CD4-positive, alpha-beta memory T cell (primary cell): ENCODE results near the gene IL7R. TPM values are rescaled to one million over a fixed set of nuclear protein-coding genes. Genes with fewer than 3 reads are reported as not detected.
"Not testable (repeated sequence)": the region's sequence is repeated elsewhere in the genome, so short reads cannot be mapped to it uniquely, and the experiment has no call there.

ENCODE experiments used
- CTCF ChIA-PET: fragments of 350-600 bp; sonication (Branson Sonifier 250); formaldehyde crosslinking; loops from one replicate; lab custom pipeline; 2021; ENCODE audit warnings: inconsistent platforms; ENCODE audit not compliant: partially characterized antibody; lab: Charles Lee
- POLR2A ChIA-PET: fragments of 350-600 bp; sonication (Branson Sonifier 250); formaldehyde crosslinking; loops from one replicate; lab custom pipeline; 2021; ENCODE audit not compliant: partially characterized antibody; lab: Charles Lee
- DNase-seq, 5 donors: peaks; one replicate each; pipeline versions ENCODE4 v3.0.0 to v3.0.0-alpha.2; 2020 to 2022; ENCODE audit warnings: mixed read lengths in 1 of 5
- H3K27ac ChIP-seq: one replicate; pipeline ENCODE4 v1.7.0; 2013; ENCODE audit warnings: low read depth, low read length
- H3K27me3 ChIP-seq: 2 replicates; pipeline ENCODE4 v1.7.0; 2013; ENCODE audit warnings: mild to moderate bottlenecking, low read length, moderate library complexity; ENCODE audit not compliant: insufficient read depth
- H3K36me3 ChIP-seq: 2 replicates; pipeline ENCODE4 v1.7.0; 2013; ENCODE audit warnings: mild to moderate bottlenecking, low read length, moderate library complexity; ENCODE audit not compliant: insufficient read depth
- H3K4me1 ChIP-seq: 2 replicates; pipeline ENCODE4 v1.7.0; 2013; ENCODE audit warnings: mild to moderate bottlenecking, low read length, moderate library complexity; ENCODE audit not compliant: insufficient read depth
- H3K4me3 ChIP-seq, 2 donors: one replicate each; pipeline ENCODE4 v1.7.0; 2013; ENCODE audit warnings: low read length in 2 of 2, mild to moderate bottlenecking in 1 of 2
- H3K9me3 ChIP-seq, 2 donors: one replicate each; pipeline ENCODE4 v1.7.0; 2013; ENCODE audit warnings: low read length in 2 of 2, control low read depth in 1 of 2; ENCODE audit not compliant: control insufficient read depth in 1 of 2
- H3K27ac Mint-ChIP-seq, 7 donors: one replicate each; pipeline ENCODE4 v1.8.0; 2020 to 2021; ENCODE audit warnings: mixed read lengths in 7 of 7, mild to moderate bottlenecking in 6 of 7, inconsistent platforms in 3 of 7, moderate library complexity in 3 of 7
- H3K27me3 Mint-ChIP-seq, 2 donors: one replicate each; pipeline ENCODE4 v1.8.0; 2020 to 2021; ENCODE audit warnings: mixed read lengths in 2 of 2
- H3K36me3 Mint-ChIP-seq, 2 donors: one replicate each; pipeline ENCODE4 v1.8.0; 2020 to 2021; ENCODE audit warnings: mixed read lengths in 2 of 2, inconsistent platforms in 1 of 2, mild to moderate bottlenecking in 1 of 2
- H3K4me1 Mint-ChIP-seq, 4 donors: one replicate each; pipeline ENCODE4 v1.8.0; 2020 to 2021; ENCODE audit warnings: mixed read lengths in 4 of 4, mild to moderate bottlenecking in 1 of 4
- H3K4me3 Mint-ChIP-seq, 8 donors: one replicate each; pipeline ENCODE4 v1.8.0; 2020 to 2021; ENCODE audit warnings: mixed read lengths in 8 of 8, mild to moderate bottlenecking in 7 of 8, moderate library complexity in 6 of 8, inconsistent platforms in 3 of 8
- H3K9me3 Mint-ChIP-seq, 8 donors: one replicate each; pipeline ENCODE4 v1.8.0; 2020 to 2021; ENCODE audit warnings: mixed read lengths in 8 of 8, mild to moderate bottlenecking in 5 of 8, inconsistent platforms in 3 of 8, moderate library complexity in 1 of 8
- intact Hi-C: fragments of 100-400 bp; cut with micrococcal nuclease; formaldehyde crosslinking; loops from one replicate; pipeline ENCODE4 v1.15.1; 2023
- polyA plus RNA-seq, 2 donors: library from polyadenylated mRNA; unstranded; fragments of 300-500 nt; fragmentation: Illumina TruSeq; gene quantifications; one replicate each; pipeline ENCODE4 v1.2.3, GENCODE V29; 2021
- total RNA-seq, 2 experiments: library from RNA; stranded (reverse); gene quantifications; one replicate each; pipeline ENCODE4 v1.2.3, GENCODE V29; 2021

The IL7R gene
- total and polyA plus RNA-seq, 4 experiments from 2014 or later = 514 to 2,440 (median 1,801) TPM

GRCh38 chr5:35890021-35891020 is 33.6 kb downstream of the IL7R start:
- no peak overlapping the region for H3K4me3 ChIP-seq
- no peaks in the 10 kb centered on the region for H3K4me1 ChIP-seq
- Mint-ChIP-seq H3K27ac (no peak overlapping the region), H3K4me1 (no peaks in the 10 kb centered on the region), H3K9me3 (peaks cover 0 to 2% (median 0%) of the 10 kb centered on the region in 8 donors), H3K27me3 (no peaks in the 10 kb centered on the region), H3K36me3 (no peaks in the 10 kb centered on the region), H3K4me3 (no peak overlapping the region)
- H3K36me3 ChIP-seq = no peaks in the 10 kb centered on the region
- H3K9me3 ChIP-seq = no peaks in the 10 kb centered on the region
- ChIA-PET POLR2A (interaction anchor here (0.6 to 1.9 kb wide), 3 partner anchors 10 to 96 kb away, joined by 3 to 16 read pairs (median 3); no protein-coding TSS in a partner anchor), CTCF (no interaction called here)
- intact Hi-C loops = no loop called here
- H3K27ac ChIP-seq = no peak overlapping the region
- H3K27me3 ChIP-seq = no peaks in the 10 kb centered on the region
- DNase-seq = no peak

- ChIA-PET POLR2A (interaction anchor here (2.1 to 2.4 kb wide), 2 partner anchors 8 to 11 kb away, joined by 6 to 15 read pairs; no protein-coding TSS in a partner anchor), CTCF (interaction anchor here (1.5 to 1.7 kb wide), 2 partner anchors 20 to 32 kb away, joined by 3 to 6 read pairs; no protein-coding TSS in a partner anchor)
Measured at GRCh38 chr5:35892799-35893198, 36.1 kb downstream of the IL7R start.

GRCh38 chr5:35894131-35894530 is 37.4 kb downstream of the IL7R start:
- ChIA-PET POLR2A (interaction anchor here (0.8 to 2.4 kb wide), 3 partner anchors 9 to 23 kb away, joined by 3 to 15 read pairs (median 6); no protein-coding TSS in a partner anchor), CTCF (interaction anchor here (1.1 to 1.7 kb wide), 4 partner anchors 22 to 243 kb away, joined by 3 to 6 read pairs (median 4); no protein-coding TSS in a partner anchor)
- H3K27ac Mint-ChIP-seq = no peak overlapping the region
- H3K36me3 Mint-ChIP-seq = no peaks in the 10 kb centered on the region
- H3K27me3 Mint-ChIP-seq = no peaks in the 10 kb centered on the region
- no peak overlapping the region for H3K27ac ChIP-seq
- H3K4me3 ChIP-seq = no peak overlapping the region
- peaks cover 0 to 2% (median 0%) of the 10 kb centered on the region in 8 donors for H3K9me3 Mint-ChIP-seq
- peaks cover under 1 to 4% (median 3%) of the 10 kb centered on the region in 4 donors for H3K4me1 Mint-ChIP-seq
- H3K4me1 ChIP-seq = peaks cover 4% of the 10 kb centered on the region
- no peaks in the 10 kb centered on the region for H3K27me3 ChIP-seq
- no peaks in the 10 kb centered on the region for H3K36me3 ChIP-seq
- H3K9me3 ChIP-seq = no peaks in the 10 kb centered on the region
- no peak overlapping the region for H3K4me3 Mint-ChIP-seq
- no peak for DNase-seq
- intact Hi-C loops = no loop called here

More at GRCh38 chr5:35892799-35893198, 36.1 kb downstream of the IL7R start:
- H3K9me3 Mint-ChIP-seq, H3K9me3 ChIP-seq, intact Hi-C loops, H3K27ac ChIP-seq, H3K36me3 ChIP-seq, H3K36me3 Mint-ChIP-seq, H3K4me1 ChIP-seq, H3K27me3 Mint-ChIP-seq, H3K4me3 ChIP-seq, H3K4me1 Mint-ChIP-seq, H3K4me3 Mint-ChIP-seq, DNase-seq, H3K27me3 ChIP-seq: not testable (repeated sequence)
- peak overlapping the region in 1 of 7 donors; percentile 43 for H3K27ac Mint-ChIP-seq

- Mint-ChIP-seq H3K27me3 (no peaks in the 10 kb centered on the region), H3K9me3 (peaks cover 0 to 4% (median 0%) of the 10 kb centered on the region in 8 donors), H3K4me1 (peaks cover 22 to 47% (median 41%) of the 10 kb centered on the region in 4 donors), H3K36me3 (no peaks in the 10 kb centered on the region), H3K4me3 (peak overlapping the region in 5 of 8 donors; percentile 15 to 76 (median 46)), H3K27ac (peak overlapping the region in 6 of 7 donors; percentile 68 to 87 (median 79))
- Histone ChIP-seq H3K4me3 (no peak overlapping the region), H3K27ac (no peak overlapping the region), H3K27me3 (no peaks in the 10 kb centered on the region), H3K36me3 (no peaks in the 10 kb centered on the region), H3K4me1 (peaks cover 42% of the 10 kb centered on the region), H3K9me3 (no peaks in the 10 kb centered on the region)
- CTCF ChIA-PET = interaction anchor here (1.0 to 1.5 kb wide), 4 partner anchors 8 to 27 kb away, joined by 3 to 4 read pairs (median 3); no protein-coding TSS in a partner anchor
- intact Hi-C loops = no loop called here
- DNase-seq = no peak
- POLR2A ChIA-PET = interaction anchor here (1.1 to 3.4 kb wide), 5 partner anchors 14 to 43 kb away, joined by 3 to 50 read pairs (median 5); partner anchors contain the start of gene IL7R
Measured at GRCh38 chr5:35898952-35899660, 42.4 kb downstream of the IL7R start.

GRCh38 chr5:35899800-35900199 is 43.1 kb downstream of the IL7R start:
- intact Hi-C loops = no loop called here
- Histone ChIP-seq H3K36me3 (no peaks in the 10 kb centered on the region), H3K27me3 (no peaks in the 10 kb centered on the region), H3K9me3 (no peaks in the 10 kb centered on the region), H3K27ac (no peak overlapping the region), H3K4me1 (peaks cover 42% of the 10 kb centered on the region), H3K4me3 (no peak overlapping the region)
- peaks cover 0 to 9% (median under 1%) of the 10 kb centered on the region in 8 donors for H3K9me3 Mint-ChIP-seq
- ChIA-PET CTCF (interaction anchor here (1.2 to 1.5 kb wide), 3 partner anchors 8 to 25 kb away, joined by 3 to 4 read pairs (median 3); no protein-coding TSS in a partner anchor), POLR2A (interaction anchor here (0.6 to 3.4 kb wide), 6 partner anchors 15 to 88 kb away, joined by 3 to 50 read pairs (median 5); partner anchors contain the start of gene IL7R)
- no peaks in the 10 kb centered on the region for H3K36me3 Mint-ChIP-seq
- peak overlapping the region in 7 of 8 donors; percentile 9 to 76 (median 51) for H3K4me3 Mint-ChIP-seq
- H3K27me3 Mint-ChIP-seq = no peaks in the 10 kb centered on the region
- no peak for DNase-seq
- H3K27ac Mint-ChIP-seq = peak overlapping the region; percentile 61 to 87 (median 77)
- peaks cover 22 to 54% (median 44%) of the 10 kb centered on the region in 4 donors for H3K4me1 Mint-ChIP-seq

GRCh38 chr5:35900972-35901695 is 44.4 kb downstream of the IL7R start:
- POLR2A ChIA-PET = interaction anchor here (0.6 to 5.7 kb wide), 8 partner anchors 13 to 287 kb away, joined by 3 to 92 read pairs (median 6); no protein-coding TSS in a partner anchor
- peaks cover 0 to 9% (median 3%) of the 10 kb centered on the region in 8 donors for H3K9me3 Mint-ChIP-seq
- no peak overlapping the region for H3K4me3 ChIP-seq
- DNase-seq = no peak
- H3K4me1 ChIP-seq = peaks cover 42% of the 10 kb centered on the region
- H3K4me1 Mint-ChIP-seq = peaks cover 24 to 63% (median 50%) of the 10 kb centered on the region in 4 donors
- no peaks in the 10 kb centered on the region for H3K27me3 Mint-ChIP-seq
- H3K27ac ChIP-seq = no peak overlapping the region
- H3K36me3 ChIP-seq = no peaks in the 10 kb centered on the region
- peak overlapping the region in 1 of 8 donors; percentile 6 for H3K4me3 Mint-ChIP-seq
- H3K9me3 ChIP-seq = no peaks in the 10 kb centered on the region
- no peaks in the 10 kb centered on the region for H3K36me3 Mint-ChIP-seq
- CTCF ChIA-PET = interaction anchor here (1.2 to 1.8 kb wide), 2 partner anchors 250 to 283 kb away, joined by 4 to 5 read pairs; partner anchors contain the start of gene SPEF2
- H3K27me3 ChIP-seq = no peaks in the 10 kb centered on the region
- intact Hi-C loops = no loop called here
- peak overlapping the region in 4 of 7 donors; percentile 17 to 60 (median 38) for H3K27ac Mint-ChIP-seq
